IMR-90 (cell line): ENCODE measurements around the gene DDX6. TPM values are rescaled to one million over a fixed set of nuclear protein-coding genes. Genes with fewer than 3 reads are reported as not detected.

Experiments used
- ATAC-seq: fragments of 200-7000 bp; cut with Tn5 transposase; 2 replicates; pipeline ENCODE4 v1.9.1; 2020; ENCODE audit warnings: low read depth, mild to moderate bottlenecking, moderate library complexity
- BruUV-seq: library from RNA; stranded (reverse); fragments of 400-500 nt; replicated peaks from 2 replicates; lab custom pipeline; 2021; lab: Mats Ljungman, UMichigan
- CTCF ChIA-PET: fragments of 300-600 bp; formaldehyde crosslinking; extraction: SDS; loops from one replicate; lab custom pipeline; 2021; ENCODE audit warnings: antibody characterized with exemption; lab: Yijun Ruan, JAX
- POLR2A ChIA-PET: fragments of 300-600 bp; sonication (Branson Sonifier 250); formaldehyde crosslinking; loops from one replicate; lab custom pipeline; 2022; ENCODE audit warnings: antibody characterized with exemption; ENCODE audit not compliant: unreplicated experiment; lab: Charles Lee
- DNase-seq: peaks from one replicate; pipeline ENCODE4 v3.0.0; 2013
- H2AFZ ChIP-seq: replicated peaks from 2 replicates; pipeline ENCODE3; 2013; ENCODE audit warnings: low read length, mild to moderate bottlenecking; ENCODE audit not compliant: poor library complexity
- H2AK5ac ChIP-seq: 2 replicates; pipeline ENCODE4 v1.6.1; 2013; ENCODE audit warnings: low read depth, low read length, inconsistent platforms
- H2AK9ac ChIP-seq: replicated peaks from 2 replicates; pipeline ENCODE3; 2013; ENCODE audit warnings: mild to moderate bottlenecking, low read depth, low read length, moderate library complexity; ENCODE audit not compliant: poor library complexity
- H2BK120ac ChIP-seq: 2 replicates; pipeline ENCODE4 v1.6.1; 2013; ENCODE audit warnings: low read depth, low read length, inconsistent platforms
- H2BK15ac ChIP-seq: 3 replicates; pipeline ENCODE4 v1.6.1; 2013; ENCODE audit warnings: low read depth, low read length, inconsistent platforms
- H2BK20ac ChIP-seq: 2 replicates; pipeline ENCODE4 v1.6.1; 2013; ENCODE audit warnings: low read depth, mild to moderate bottlenecking, inconsistent platforms, low read length, moderate library complexity
- H2BK5ac ChIP-seq: 2 replicates; pipeline ENCODE4 v1.6.1; 2013; ENCODE audit warnings: mild to moderate bottlenecking, low read depth, low read length, inconsistent platforms; ENCODE audit not compliant: poor library complexity, severe bottlenecking
- H3K14ac ChIP-seq: replicated peaks from 2 replicates; pipeline ENCODE4 v1.6.1; 2013; ENCODE audit warnings: low read depth, low read length, inconsistent platforms
- H3K18ac ChIP-seq: 2 replicates; pipeline ENCODE4 v1.6.1; 2013; ENCODE audit warnings: low read depth, low read length, control low read depth
- H3K23ac ChIP-seq: 2 replicates; pipeline ENCODE4 v1.6.1; 2013; ENCODE audit warnings: low read depth, low read length, inconsistent platforms
- H3K27ac ChIP-seq: 2 replicates; pipeline ENCODE4 v1.5.1; 2013; ENCODE audit warnings: mild to moderate bottlenecking, control low read depth, low read length; ENCODE audit not compliant: insufficient read depth
- H3K27me3 ChIP-seq: 2 replicates; pipeline ENCODE4 v1.6.1; 2013; ENCODE audit warnings: low read length; ENCODE audit not compliant: control insufficient read depth, insufficient read depth
- H3K36me3 ChIP-seq: 2 replicates; pipeline ENCODE4 v1.6.1; 2013; ENCODE audit warnings: low read length, mixed read lengths; ENCODE audit not compliant: control insufficient read depth, insufficient read depth
- H3K4ac ChIP-seq: 2 replicates; pipeline ENCODE4 v1.6.1; 2013; ENCODE audit warnings: low read depth, low read length, inconsistent platforms
- H3K4me1 ChIP-seq: 2 replicates; pipeline ENCODE4 v1.6.1; 2013; ENCODE audit warnings: low read length, mixed read lengths; ENCODE audit not compliant: control insufficient read depth, insufficient read depth
- H3K4me2 ChIP-seq: 2 replicates; pipeline ENCODE4 v1.6.1; 2013; ENCODE audit warnings: low read depth, mild to moderate bottlenecking, control low read depth, low read length, moderate library complexity
- H3K4me3 ChIP-seq: 2 replicates; pipeline ENCODE4 v1.5.1; 2013; ENCODE audit warnings: low read depth, mild to moderate bottlenecking, control low read depth, low read length, moderate library complexity; ENCODE audit not compliant: insufficient read depth
- H3K56ac ChIP-seq: 2 replicates; pipeline ENCODE4 v1.6.1; 2013; ENCODE audit warnings: low read length, inconsistent platforms; ENCODE audit not compliant: insufficient read depth; ENCODE audit errors: extremely low read depth
- H3K79me1 ChIP-seq, 2 experiments: 2 replicates each; pipeline ENCODE4 v1.6.1; 2013; ENCODE audit warnings: low read length in 2 of 2, inconsistent platforms in 1 of 2, low read depth in 1 of 2
- H3K9ac ChIP-seq: 2 replicates; pipeline ENCODE4 v1.6.1; 2013; ENCODE audit warnings: low read depth, low read length, control low read depth
- H3K9me1 ChIP-seq: 2 replicates; pipeline ENCODE4 v1.6.1; 2013; ENCODE audit warnings: low read length, inconsistent platforms; ENCODE audit not compliant: insufficient read depth
- H3K9me3 ChIP-seq: 2 replicates; pipeline ENCODE4 v1.6.1; 2013; ENCODE audit warnings: low read length; ENCODE audit not compliant: control insufficient read depth, insufficient read depth
- H4K20me1 ChIP-seq: 2 replicates; pipeline ENCODE4 v1.6.1; 2013; ENCODE audit warnings: low read length, inconsistent platforms; ENCODE audit not compliant: insufficient read depth
- H4K5ac ChIP-seq: 2 replicates; pipeline ENCODE4 v1.6.1; 2013; ENCODE audit warnings: mild to moderate bottlenecking, low read depth, low read length, control low read depth
- H4K8ac ChIP-seq, 2 experiments: 2 replicates each; pipeline ENCODE4 v1.6.1; 2013; ENCODE audit warnings: low read depth in 2 of 2, low read length in 2 of 2, control low read depth in 1 of 2, inconsistent platforms in 1 of 2
- H4K91ac ChIP-seq: 2 replicates; pipeline ENCODE4 v1.6.1; 2013; ENCODE audit warnings: low read depth, low read length, inconsistent platforms; ENCODE audit not compliant: insufficient read depth
- CEBPB ChIP-seq: IDR thresholded peaks from 2 replicates; pipeline ENCODE4 v1.6.1; 2012; ENCODE audit warnings: low read depth, low read length, improper control_type of control experiment
- CHD1 ChIP-seq: IDR thresholded peaks from 2 replicates; pipeline ENCODE4 v1.6.1; 2012; ENCODE audit warnings: low read depth, low read length, improper control_type of control experiment
- CTCF ChIP-seq: conservative IDR thresholded peaks from 2 replicates; pipeline ENCODE4 v1.5.1; 2012; ENCODE audit warnings: mild to moderate bottlenecking, low read depth, low read length, improper control_type of control experiment
- ELK1 ChIP-seq: fragments of 150-350 bp; IDR thresholded peaks from 2 replicates; pipeline ENCODE4 v1.6.1; 2016; ENCODE audit warnings: low read depth, mild to moderate bottlenecking, low read length, moderate library complexity, borderline replicate concordance
- MAFK ChIP-seq: IDR thresholded peaks from 2 replicates; pipeline ENCODE4 v1.6.1; 2012; ENCODE audit warnings: low read depth, low read length, improper control_type of control experiment
- MAZ ChIP-seq: IDR thresholded peaks from 2 replicates; pipeline ENCODE4 v1.6.1; 2012; ENCODE audit warnings: low read depth, mild to moderate bottlenecking, low read length, improper control_type of control experiment, moderate library complexity, borderline replicate concordance
- NFE2L2 ChIP-seq: fragments of 150-350 bp; IDR thresholded peaks from 2 replicates; pipeline ENCODE4 v1.6.1; 2016; ENCODE audit warnings: low read depth, mild to moderate bottlenecking, low read length
- POLR2A ChIP-seq: IDR thresholded peaks from 2 replicates; pipeline ENCODE4 v1.6.1; 2012; ENCODE audit warnings: mild to moderate bottlenecking, low read depth, low read length
- RCOR1 ChIP-seq: IDR thresholded peaks from 2 replicates; pipeline ENCODE4 v1.6.1; 2012; ENCODE audit warnings: mild to moderate bottlenecking, low read length, improper control_type of control experiment; ENCODE audit not compliant: insufficient replicate concordance
- RFX5 ChIP-seq: IDR thresholded peaks from 2 replicates; pipeline ENCODE4 v1.8.0; 2012; ENCODE audit warnings: low read depth, mild to moderate bottlenecking, low read length, moderate library complexity
- SMC3 ChIP-seq: fragments of 150-350 bp; IDR thresholded peaks from 2 replicates; pipeline ENCODE4 v1.6.1; 2016; ENCODE audit warnings: low read depth, mild to moderate bottlenecking, antibody characterized with exemption, low read length, moderate library complexity
- WGBS, 2 experiments: methylation state at CpG; one replicate each; pipeline versions ENCODE4 v1.1.5 to v1.1.7; 2013; ENCODE audit warnings: missing lambda C conversion rate in 2 of 2; ENCODE audit not compliant: insufficient read length in 1 of 2; ENCODE audit errors: extremely low coverage in 2 of 2; 5-methylcytosine and 5-hydroxymethylcytosine counted together
- dilution Hi-C: fragments of 300-500 bp; cut with HindIII; formaldehyde crosslinking; loops from one replicate; pipeline ENCODE4 v1.14.3; 2018; ENCODE audit warnings: low sequenced_read_pairs; ENCODE audit not compliant: unreplicated experiment
- in situ Hi-C: fragments of 300-500 bp; cut with MboI; formaldehyde crosslinking; loops from 3 replicates; pipeline ENCODE4 v1.14.3; 2019; ENCODE audit warnings: low sequenced_read_pairs, inconsistent platforms, mixed read lengths
- intact Hi-C: fragments of 100-400 bp; cut with micrococcal nuclease; formaldehyde crosslinking; loops from 2 replicates; pipeline ENCODE4 v1.10.0; 2022
- polyA plus RNA-seq, 3 experiments: library from polyadenylated mRNA; depleted of rRNA; stranded (reverse); fragments of >200 nt; gene quantifications; 2 replicates each; pipeline ENCODE4 v1.2.3, GENCODE V29; 2012; ENCODE audit warnings: low replicate concordance in 1 of 3
- total RNA-seq: library from RNA; depleted of rRNA; stranded (reverse); fragments of >200 nt; gene quantifications from 2 replicates; pipeline ENCODE4 v1.2.3, GENCODE V29; 2012

DDX6 gene
- total and polyA plus RNA-seq, 2 of the 4 experiments (the other 2 are of a cell fraction): 19.2 to 197 TPM

- no peaks in the 10 kb centered on the region for H3K4me1 ChIP-seq
- no peak overlapping the region for H2AK9ac ChIP-seq
- in situ Hi-C loops: no loop called here
- H3K79me1 ChIP-seq: no peaks in the 10 kb centered on the region
- POLR2A ChIA-PET: no interaction called here
- no peak overlapping the region for H2BK120ac ChIP-seq
- no peak overlapping the region for H2BK15ac ChIP-seq
- H3K4me3 ChIP-seq: no peak overlapping the region
- H3K27ac ChIP-seq: no peak overlapping the region
- no peak overlapping the region for H2AFZ ChIP-seq
- intact Hi-C loops: no loop called here
- no peak overlapping the region for H3K14ac ChIP-seq
- 90% methylated on average over 2 of the region's 7 CpGs; no CpG with 5 or more reads in 1 of the 2 experiments for WGBS, 2 experiments
- H3K4ac ChIP-seq: no peak overlapping the region
- no peak overlapping the region for H3K9ac ChIP-seq
- BruUV-seq: no TSS peak
- H3K27me3 ChIP-seq: peaks cover 4% of the 10 kb centered on the region; the same call in 1 of the 2 replicates
- no peaks in the 10 kb centered on the region for H4K20me1 ChIP-seq
- no peaks in the 10 kb centered on the region for H3K9me3 ChIP-seq
- ATAC-seq (no peak), DNase-seq (no peak)
- H2AK5ac ChIP-seq: no peak overlapping the region
- H3K4me2 ChIP-seq: no peak overlapping the region
- no peak overlapping the region for H4K5ac ChIP-seq
- H2BK20ac ChIP-seq: no peak overlapping the region
- H3K23ac ChIP-seq: no peak overlapping the region
- TF ChIP-seq SMC3 (no peak), MAZ (no peak), CHD1 (no peak), CTCF (no peak), NFE2L2 (no peak), MAFK (no peak), RCOR1 (no peak), CEBPB (no peak), RFX5 (no peak), ELK1 (no peak), POLR2A (no peak)
- no peak overlapping the region for H2BK5ac ChIP-seq
- CTCF ChIA-PET: no interaction called here
- H3K18ac ChIP-seq: no peak overlapping the region
- 0 out of 2 replicates have a peak, but pooled peaks cover 3% of the 10 kb centered on the region for H3K9me1 ChIP-seq
- no peak overlapping the region for H4K91ac ChIP-seq
- H3K56ac ChIP-seq: no peak overlapping the region
- no peak overlapping the region for H4K8ac ChIP-seq
- dilution Hi-C loops: no loop called here
- H3K36me3 ChIP-seq: no peaks in the 10 kb centered on the region
These were observed 28.5 kb upstream of the DDX6 start for GRCh38 chr11:118819334-118820024.
